H1 (cell line): Measurements from ENCODE around the gene ELMO2. TPM values are rescaled to one million over a fixed set of nuclear protein-coding genes. Genes with fewer than 3 reads are reported as not detected.

Experiments used
- CTCF ChIP-seq, 3 experiments: IDR thresholded peaks; 1 replicate in 2 of 3; 2 replicates in 1 of 3; pipeline versions ENCODE4 v1.5.1 to v1.6.1; 2011; ENCODE audit warnings: low read length in 3 of 3, mild to moderate bottlenecking in 3 of 3, inconsistent platforms in 2 of 3, low read depth in 1 of 3, moderate library complexity in 1 of 3; ENCODE audit not compliant: insufficient read depth in 1 of 3; ENCODE audit errors: control extremely low read depth in 1 of 3
- EZH2 ChIP-seq: fragments of 200-600 bp; sonication (generic); IDR thresholded peaks from 2 replicates; pipeline ENCODE4 v1.7.1; 2012; ENCODE audit warnings: low read depth, mild to moderate bottlenecking, moderate library complexity, low read length, inconsistent platforms; ENCODE audit not compliant: severe bottlenecking
- KDM4A ChIP-seq: IDR thresholded peaks from one replicate; pipeline ENCODE4 v1.7.1; 2012; ENCODE audit warnings: low read depth, mild to moderate bottlenecking, moderate library complexity, low read length, inconsistent platforms; ENCODE audit not compliant: severe bottlenecking
- MAX ChIP-seq: IDR thresholded peaks from 2 replicates; pipeline ENCODE4 v1.6.1; 2012; ENCODE audit warnings: inconsistent platforms
- NRF1 ChIP-seq: IDR thresholded peaks from 2 replicates; pipeline ENCODE4 v1.6.1; 2011; ENCODE audit warnings: mild to moderate bottlenecking, low read depth, low read length, improper control_type of control experiment
- SIX5 ChIP-seq: IDR thresholded peaks from 2 replicates; pipeline ENCODE4 v1.6.1; 2011; ENCODE audit warnings: mild to moderate bottlenecking, low read depth, low read length
- polyA plus RNA-seq, 7 experiments: library from polyadenylated mRNA; depleted of rRNA in 3 of 7; stranded (reverse) in 5 of 7; unstranded in 2 of 7; fragments of >200 nt in 5 of 7; fragments of 200-250 nt in 2 of 7; gene quantifications; 1 replicate in 5 of 7; 2 replicates in 1 of 7; 4 replicates in 1 of 7; pipeline versions ENCODE4 v1.2.1 to v1.2.3, GENCODE V29; 2011 to 2013; ENCODE audit warnings: missing spikeins in 2 of 7, mixed read lengths in 2 of 7
- total RNA-seq: library from RNA; stranded (reverse); fragmentation: NEBNext Ultra II Directional; extraction: Animal tissue kit (Norgen Biotek cat#: 25700); gene quantifications from 2 replicates; pipeline ENCODE4 v1.2.1, GENCODE V29; 2021

The ELMO2 gene
- total and polyA plus RNA-seq, 2 of the 8 experiments (the other 6 are each of a cell fraction or from before 2014, with no cell fraction given), result 34.3 to 39.7 TPM

GRCh38 chr20:46362921-46363867 is 43.2 kb downstream of the ELMO2 start (continued):
- no peak for TF ChIP-seq CTCF (IDR thresholded peaks at IDR 0.05; ENCODE audit: control extremely low read depth in 1 of 3, insufficient read depth in 1 of 3, low read depth in 1 of 3, low read length in 3 of 3)
- TF ChIP-seq SIX5, result no peak
- no peak for TF ChIP-seq KDM4A
- TF ChIP-seq NRF1, result no peak
- TF ChIP-seq EZH2, result no peak
- no peak for TF ChIP-seq MAX
